ENCODE data around the gene CCDC121.

GRCh38 chr2:27663285-27664153 lies 34.7 kb upstream of the CCDC121 start, which contains the start of the genes SLC4A1AP and SUPT7L:
- TF ChIP-seq, protein P1, sequence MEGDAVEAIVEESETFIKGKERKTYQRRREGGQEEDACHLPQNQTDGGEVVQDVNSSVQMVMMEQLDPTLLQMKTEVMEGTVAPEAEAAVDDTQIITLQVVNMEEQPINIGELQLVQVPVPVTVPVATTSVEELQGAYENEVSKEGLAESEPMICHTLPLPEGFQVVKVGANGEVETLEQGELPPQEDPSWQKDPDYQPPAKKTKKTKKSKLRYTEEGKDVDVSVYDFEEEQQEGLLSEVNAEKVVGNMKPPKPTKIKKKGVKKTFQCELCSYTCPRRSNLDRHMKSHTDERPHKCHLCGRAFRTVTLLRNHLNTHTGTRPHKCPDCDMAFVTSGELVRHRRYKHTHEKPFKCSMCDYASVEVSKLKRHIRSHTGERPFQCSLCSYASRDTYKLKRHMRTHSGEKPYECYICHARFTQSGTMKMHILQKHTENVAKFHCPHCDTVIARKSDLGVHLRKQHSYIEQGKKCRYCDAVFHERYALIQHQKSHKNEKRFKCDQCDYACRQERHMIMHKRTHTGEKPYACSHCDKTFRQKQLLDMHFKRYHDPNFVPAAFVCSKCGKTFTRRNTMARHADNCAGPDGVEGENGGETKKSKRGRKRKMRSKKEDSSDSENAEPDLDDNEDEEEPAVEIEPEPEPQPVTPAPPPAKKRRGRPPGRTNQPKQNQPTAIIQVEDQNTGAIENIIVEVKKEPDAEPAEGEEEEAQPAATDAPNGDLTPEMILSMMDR (IDR thresholded peaks at IDR 0.05; ENCODE audit: low read length) = no peak
- TF ChIP-seq EZH2 (IDR thresholded peaks at IDR 0.05; ENCODE audit: borderline replicate concordance, low read length) = no peak

Measured in OCI-LY1 (cell line).